Heart left ventricle (tissue), 16 donors: ENCODE data around the gene FGA. TPM values are rescaled to one million over a fixed set of nuclear protein-coding genes. Genes with fewer than 3 reads are reported as not detected.
"Not testable (repeated sequence)": the region's sequence is repeated elsewhere in the genome, so short reads cannot be mapped to it uniquely, and the experiment has no call there.

ENCODE experiments used
- ATAC-seq, 4 donors: fragments of 200-7000 bp; cut with Tn5 transposase; one replicate each; pipeline ENCODE4 v1.9.1; 2020 to 2022; ENCODE audit warnings: moderate library complexity in 4 of 4, mild to moderate bottlenecking in 3 of 4, moderate number of reproducible peaks in 1 of 4
- DNase-seq, 5 donors: peaks; one replicate each; pipeline ENCODE4 v3.0.0-alpha.2; 2020
- H3K27ac ChIP-seq, 12 donors: fragments of 200-600 bp; sonication (generic) in 4 of 12; one replicate each; pipeline versions ENCODE4 v1.5.0 to v1.8.0; 2016 to 2022; ENCODE audit warnings: mild to moderate bottlenecking in 2 of 12
- H3K27me3 ChIP-seq, 9 donors: fragments of 200-600 bp; sonication (generic) in 2 of 9; one replicate each; pipeline versions ENCODE4 v1.5.1 to v1.8.0; 2016 to 2022; ENCODE audit warnings: mild to moderate bottlenecking in 3 of 9
- H3K36me3 ChIP-seq, 9 donors: fragments of 200-600 bp; sonication (generic) in 2 of 9; one replicate each; pipeline versions ENCODE4 v1.5.0 to v1.8.0; 2018 to 2022; ENCODE audit warnings: mild to moderate bottlenecking in 2 of 9
- H3K4me1 ChIP-seq, 12 donors: fragments of 200-600 bp; sonication (generic) in 4 of 12; one replicate each; pipeline versions ENCODE4 v1.5.0 to v1.8.0; 2016 to 2022; ENCODE audit warnings: mild to moderate bottlenecking in 3 of 12
- H3K4me3 ChIP-seq, 12 donors: fragments of 200-600 bp; sonication (generic) in 4 of 12; one replicate each; pipeline versions ENCODE4 v1.5.0 to v1.8.0; 2017 to 2022; ENCODE audit warnings: mild to moderate bottlenecking in 9 of 12, moderate library complexity in 4 of 12
- H3K9me3 ChIP-seq, 12 donors: fragments of 200-600 bp; sonication (generic) in 4 of 12; one replicate each; pipeline versions ENCODE4 v1.5.0 to v1.8.0; 2016 to 2022; ENCODE audit warnings: mild to moderate bottlenecking in 1 of 12
- CTCF ChIP-seq, 12 donors: fragments of 200-600 bp; sonication (generic) in 4 of 12; IDR thresholded peaks; one replicate each; pipeline versions ENCODE4 v1.5.0 to v1.8.0; 2018 to 2022; ENCODE audit warnings: antibody characterized with exemption in 12 of 12, mild to moderate bottlenecking in 5 of 12
- POLR2A ChIP-seq, 2 donors: fragments of 450-650 bp; IDR thresholded peaks; one replicate each; pipeline ENCODE4 v1.6.1; 2017; ENCODE audit warnings: antibody characterized with exemption in 2 of 2, mild to moderate bottlenecking in 2 of 2, moderate library complexity in 2 of 2
- WGBS, 4 donors: extraction: QIAGEN DNeasy Blood & Tissue Kit in 2 of 4; methylation state at CpG; one replicate each; pipeline versions ENCODE4 v1.1.5 to v1.1.7; 2013 to 2018; 5-methylcytosine and 5-hydroxymethylcytosine counted together
- intact Hi-C, 10 donors: fragments of 100-400 bp; cut with DNase I; formaldehyde crosslinking; loops; one replicate each; pipeline versions ENCODE4 v1.11.1 to v1.14.2; 2022
- polyA plus RNA-seq, 2 donors: library from polyadenylated mRNA; stranded (reverse); fragments of 200-250 nt; gene quantifications; one replicate each; pipeline ENCODE4 v1.2.3, GENCODE V29; 2013
- total RNA-seq, 9 donors: library from RNA; depleted of rRNA in 2 of 9; stranded (reverse); fragments of >200 nt in 2 of 9; fragmentation: NEBNext Ultra II Directional in 3 of 9; extraction: Animal tissue kit (Norgen Biotek cat#: 25700) in 3 of 9; gene quantifications; one replicate each; pipeline versions ENCODE4 v1.1.0 to v1.2.4, GENCODE V29; 2016 to 2023
- donor health status: ischemic (EF 13 %, LVEDD 7.1; RV severe dilation, severe dysfunction).
- donor health status: healthy with polysubstance abuse.
- donor health status: DM: no; HTN: yes; CAD: no.
- donor health status: DM: no; HTN: no; CAD: no.
- donor health status: ischemic (EF 25% LVEDD 6.9; RV normal size, moderate dysfunction).
- donor health status: ischemic (EF 25% LVEDD 5.7; RV mildly dilated, moderate dysfunction).
- donor health status: healthy.
- donor health status: DM: yes; HTN: yes; CAD: no.
- donor health status: ischemic (EF 35%, LVEDD 5.7; RV mildly dilated, moderate dysfunction).
- donor health status: nonischemic (EF 11% LVEDD 7.7; RV severe dilation, severe dysfunction).
- donor health status: DM: yes; HTN: yes; CAD: no.
- donor health status: PGD.
- donor health status: ischemic (EF 29% LVEDD 5.4; RV normal size, mild dysfunction).
- donor health status: nonischemic (EF 23%, LVEDD 6.1; RV moderate dilation, normal function).

FGA gene
- total and polyA plus RNA-seq, 11 donors = 0.25 to 0.77 (median 0.32) TPM; not detected in 8

DNA sequence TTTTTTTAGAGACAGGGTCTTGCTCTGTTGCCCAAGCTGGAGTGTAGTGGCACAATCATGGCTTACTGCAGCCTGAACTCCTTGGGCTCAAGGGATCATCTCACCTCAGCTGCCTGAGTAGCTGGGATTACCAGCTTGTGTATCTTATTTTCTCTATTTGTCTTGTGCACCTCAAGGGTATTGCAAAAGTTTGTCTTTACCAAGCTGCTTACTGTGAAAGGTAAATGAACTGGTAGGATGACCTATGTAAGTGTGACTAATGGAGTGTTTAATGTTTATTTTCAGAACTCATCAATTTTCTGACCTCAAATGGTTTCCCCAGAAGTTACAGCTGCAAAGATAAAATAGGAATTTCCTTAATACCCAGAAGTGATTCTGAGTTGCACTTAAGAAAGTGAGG is 5.3 kb upstream of the FGA start:
- TF ChIP-seq CTCF (IDR thresholded peaks at IDR 0.05) (no peak), POLR2A (IDR thresholded peaks at IDR 0.05) (no peak)

DNA sequence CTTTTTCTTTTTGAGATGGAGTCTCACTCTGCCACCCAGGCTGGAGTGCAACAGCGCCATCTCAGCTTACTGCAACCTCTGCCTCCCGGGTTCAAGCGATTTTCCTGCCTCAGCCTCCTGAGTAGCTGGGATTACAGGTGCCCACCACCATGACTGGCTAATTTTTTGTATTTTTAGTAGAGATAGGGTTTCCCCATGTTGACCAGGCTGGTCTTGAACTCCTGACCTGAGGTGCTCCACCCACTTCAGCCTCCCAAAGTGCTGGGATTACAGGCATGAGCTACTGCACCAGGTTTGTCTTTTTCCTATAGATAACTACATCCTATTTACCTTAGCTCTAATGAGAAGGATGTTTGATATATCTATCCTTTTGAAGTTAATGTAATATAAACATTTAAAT is 3.8 kb upstream of the FGA start:
- 84 to 88% (median 86%) methylated on average over 3 of the region's 3 CpGs for WGBS, 4 donors

More for the DNA sequence above, 5.3 kb upstream of the FGA start:
- H3K9me3 ChIP-seq = no peaks in the 10 kb centered on the region
- H3K4me3 ChIP-seq = no peak overlapping the region
- no peak overlapping the region for H3K27ac ChIP-seq
- DNase-seq (no peak), ATAC-seq (no peak)
- intact Hi-C loops = no loop called here
- H3K36me3 ChIP-seq = no peaks in the 10 kb centered on the region
- H3K27me3 ChIP-seq = peaks cover 0 to 2% (median 0%) of the 10 kb centered on the region in 9 donors
- no peaks in the 10 kb centered on the region for H3K4me1 ChIP-seq

DNA sequence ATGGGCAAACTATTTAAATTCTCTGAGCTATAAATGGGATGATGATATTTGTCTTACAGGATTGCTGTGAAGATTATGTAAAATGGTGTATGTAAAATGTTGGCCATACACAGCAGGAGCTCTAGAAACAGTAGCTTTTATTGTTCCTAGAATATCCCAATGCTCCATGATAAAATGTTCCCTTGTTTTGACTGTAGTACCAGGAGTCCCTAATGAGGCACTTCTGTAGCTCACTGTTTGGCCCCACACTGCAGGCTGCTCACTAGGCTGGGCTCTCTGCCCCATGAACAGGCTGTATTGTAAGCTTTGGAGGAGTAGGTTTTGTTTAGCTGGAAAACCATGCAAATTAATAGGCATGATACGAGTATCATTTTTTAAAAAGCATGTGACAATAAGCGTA is 3.3 kb upstream of the FGA start:
- 44 to 84% (median 62%) methylated on average over 2 of the region's 2 CpGs for WGBS, 4 donors
- TF ChIP-seq CTCF (IDR thresholded peaks at IDR 0.05) (no peak), POLR2A (IDR thresholded peaks at IDR 0.05) (no peak)
- no peaks in the 10 kb centered on the region for H3K9me3 ChIP-seq
- no peaks in the 10 kb centered on the region for H3K36me3 ChIP-seq
- H3K27me3 ChIP-seq = peaks cover 0 to 14% (median 4%) of the 10 kb centered on the region in 9 donors
- H3K4me1 ChIP-seq = no peaks in the 10 kb centered on the region
- no peak overlapping the region for H3K4me3 ChIP-seq
- no peak for DNase-seq
- H3K27ac ChIP-seq = no peak overlapping the region
- intact Hi-C loops = no loop called here
- no peak for ATAC-seq

More for the DNA sequence above, 3.8 kb upstream of the FGA start:
- H3K36me3 ChIP-seq, intact Hi-C loops, H3K27ac ChIP-seq, H3K4me1 ChIP-seq, DNase-seq, H3K9me3 ChIP-seq, H3K4me3 ChIP-seq, ATAC-seq: not testable (repeated sequence)
- H3K27me3 ChIP-seq = peaks cover 0 to 14% (median 2%) of the 10 kb centered on the region in 9 donors

GRCh38 chr4:154591890-154592289 is 1.3 kb upstream of the FGA start:
- no peaks in the 10 kb centered on the region for H3K9me3 ChIP-seq
- intact Hi-C loops = no loop called here
- ATAC-seq = no peak
- H3K27ac ChIP-seq = no peak overlapping the region
- no peaks in the 10 kb centered on the region for H3K4me1 ChIP-seq
- TF ChIP-seq POLR2A (IDR thresholded peaks at IDR 0.05) (no peak), CTCF (IDR thresholded peaks at IDR 0.05) (no peak)
- no peak overlapping the region for H3K4me3 ChIP-seq
- DNase-seq = no peak
- H3K36me3 ChIP-seq = no peaks in the 10 kb centered on the region
- WGBS, 4 donors = 61 to 77% (median 72%) methylated on average over 3 of the region's 3 CpGs
- peaks cover 0 to 21% (median 4%) of the 10 kb centered on the region in 9 donors for H3K27me3 ChIP-seq
